Activated effector memory CD4-positive, alpha-beta T cell treated with Interleukin-2 at 50 U/mL for 16 hours (primary cell): ENCODE data around the gene CDK4.

ENCODE experiments used
- DNase-seq: peaks from one replicate; pipeline ENCODE4 v3.0.0-alpha.2; 2020

The CDK4 gene

GRCh38 chr12:57737467-57738460, 14.3 kb downstream of the CDK4 start:
- no peak for DNase-seq

- DNase-seq: no peak
Observed at GRCh38 chr12:57736741-57737466, 15.2 kb downstream of the CDK4 start.

- no peak for DNase-seq
Observed at GRCh38 chr12:57735952-57736740, 16.0 kb downstream of the CDK4 start.

DNA sequence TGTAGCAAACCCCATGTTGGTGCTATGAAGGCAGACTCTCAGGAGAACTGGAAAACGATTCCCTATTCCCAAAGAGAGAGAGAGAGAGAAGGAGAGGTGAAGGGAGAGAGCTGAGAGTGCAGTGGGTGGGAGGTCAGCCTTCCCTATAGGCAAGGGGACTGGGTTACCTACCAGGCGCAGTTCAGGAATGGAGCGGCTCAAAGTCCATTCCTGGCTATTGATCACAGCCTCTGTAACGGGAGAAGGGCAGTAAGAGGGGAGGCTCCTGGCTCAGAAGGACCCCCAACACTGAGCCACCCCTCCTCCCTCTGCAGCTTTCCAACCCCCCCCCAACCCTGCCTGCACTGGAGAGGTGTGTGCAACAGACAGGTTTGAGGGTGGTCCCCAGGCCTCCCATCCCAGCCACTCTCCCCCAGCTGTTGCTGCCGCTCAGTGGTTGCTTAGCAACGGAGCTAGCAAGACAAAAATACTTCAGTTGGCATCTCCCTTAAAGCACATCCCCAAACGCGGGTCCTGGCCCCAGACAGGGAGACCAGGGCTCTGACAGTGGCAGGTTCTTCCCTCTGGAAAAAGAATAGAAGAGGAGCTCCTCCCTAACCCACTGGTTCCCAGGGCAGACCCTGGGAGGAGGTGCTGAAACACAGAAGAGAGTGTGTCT, 16.8 kb downstream of the CDK4 start:
- DNase-seq: no peak

DNA sequence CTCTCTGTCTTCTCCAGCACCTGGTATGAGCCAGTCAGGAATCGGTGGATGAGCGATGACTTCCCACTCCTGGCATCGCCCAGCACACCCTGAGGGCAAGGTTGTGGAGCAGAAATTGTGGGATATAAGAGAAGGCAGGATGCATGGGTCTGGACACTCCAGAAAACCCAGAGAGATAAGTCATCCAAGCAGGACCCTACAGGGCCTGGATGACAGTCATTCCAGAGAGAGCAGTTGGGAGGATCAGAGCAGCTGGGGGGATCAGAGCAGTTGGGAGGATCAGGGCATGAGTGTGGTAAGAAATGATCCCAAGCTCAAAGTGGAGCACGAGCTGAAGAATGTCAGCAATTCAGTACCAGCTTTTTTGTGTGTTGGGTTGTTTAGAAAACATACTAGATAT, 17.5 kb downstream of the CDK4 start:
- no peak for DNase-seq

- no peak for DNase-seq
Observed at GRCh38 chr12:57733928-57734327, 18.2 kb downstream of the CDK4 start.

- DNase-seq: no peak
Observed at GRCh38 chr12:57732726-57733593, 19.1 kb downstream of the CDK4 start.

DNA sequence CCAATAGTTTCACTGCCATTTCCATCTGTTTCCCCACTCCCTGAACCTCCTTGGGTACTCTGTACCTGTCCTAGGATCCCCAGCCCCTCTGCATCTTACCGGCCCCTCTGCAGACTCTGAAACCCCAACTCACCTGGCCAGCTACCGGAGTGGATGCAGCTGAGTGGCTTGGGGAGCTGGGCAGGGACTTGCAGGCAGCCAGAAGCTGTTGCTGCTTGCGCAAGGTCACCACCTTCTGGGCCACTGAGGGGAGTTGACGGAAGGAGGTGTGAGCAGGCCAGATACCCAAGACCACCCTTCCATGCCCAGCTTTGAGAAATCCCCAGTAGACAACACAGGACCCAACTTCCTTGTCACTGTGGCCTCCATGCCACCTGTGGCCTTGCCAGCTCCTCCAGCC, 19.8 kb downstream of the CDK4 start:
- DNase-seq: no peak

- DNase-seq: no peak
Observed at GRCh38 chr12:57731411-57732080, 20.6 kb downstream of the CDK4 start.

DNA sequence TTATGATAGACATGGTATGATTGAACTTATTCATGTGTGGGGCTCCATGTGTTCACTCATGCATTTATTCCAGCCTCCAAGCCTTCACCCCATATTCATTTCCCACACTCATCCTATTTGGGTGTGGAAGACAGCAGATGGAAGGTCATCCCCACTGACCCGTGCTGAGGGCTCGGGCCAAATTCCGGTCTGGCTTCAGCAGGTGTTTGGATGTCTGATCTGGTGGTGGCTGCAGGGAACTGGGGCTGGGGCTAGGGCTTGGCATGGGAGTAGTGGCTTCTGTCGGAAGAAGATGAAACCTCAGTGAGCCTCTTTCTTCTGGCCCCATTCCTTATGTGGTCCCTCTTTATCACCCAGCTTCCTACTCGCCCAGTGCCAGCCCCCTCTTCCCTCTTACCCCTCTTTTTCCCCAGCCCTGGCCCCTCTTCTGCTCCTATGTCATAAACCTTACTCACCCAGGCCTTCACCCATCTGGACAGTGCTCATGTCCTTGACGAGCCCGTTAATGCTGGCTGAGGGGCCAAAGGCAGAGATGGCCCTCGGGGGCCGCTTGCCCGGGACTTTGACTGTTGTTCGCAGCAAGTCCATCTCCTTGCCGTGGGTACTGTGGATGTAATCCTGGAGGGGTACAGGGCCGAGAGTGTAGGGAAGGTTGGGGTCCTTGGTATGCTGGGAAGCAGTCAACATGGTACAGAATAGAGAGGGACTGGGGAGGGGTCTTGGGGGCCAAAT, 21.6 kb downstream of the CDK4 start:
- DNase-seq: no peak

DNA sequence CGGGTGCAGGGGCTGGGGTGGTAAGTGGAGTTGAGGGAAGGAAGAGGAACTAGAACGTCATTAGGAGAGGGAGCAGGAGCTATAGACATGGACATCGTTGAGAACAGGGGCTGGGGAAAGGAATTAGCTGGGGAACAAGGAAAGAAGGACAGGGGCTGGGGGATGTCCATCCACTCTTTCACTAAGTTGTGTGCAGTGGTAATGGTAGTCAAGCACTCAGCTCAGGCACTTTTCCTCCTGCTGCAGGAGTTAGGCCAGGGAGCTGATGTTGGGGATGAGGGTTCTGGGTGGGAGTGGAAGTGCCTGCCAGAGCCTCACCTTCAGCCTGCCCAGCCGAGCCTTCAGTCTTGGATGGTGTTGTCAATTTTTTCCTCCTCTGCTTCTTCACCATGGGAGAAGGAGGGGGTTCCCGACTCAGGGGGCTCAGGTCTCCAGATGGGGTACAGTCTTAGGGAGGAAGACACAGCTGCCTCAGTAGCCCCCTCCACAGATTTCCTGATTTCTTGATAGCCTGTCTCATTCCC, 22.7 kb downstream of the CDK4 start:
- DNase-seq: no peak

- no peak for DNase-seq
Observed at GRCh38 chr12:57727758-57728395, 24.2 kb downstream of the CDK4 start.

DNA sequence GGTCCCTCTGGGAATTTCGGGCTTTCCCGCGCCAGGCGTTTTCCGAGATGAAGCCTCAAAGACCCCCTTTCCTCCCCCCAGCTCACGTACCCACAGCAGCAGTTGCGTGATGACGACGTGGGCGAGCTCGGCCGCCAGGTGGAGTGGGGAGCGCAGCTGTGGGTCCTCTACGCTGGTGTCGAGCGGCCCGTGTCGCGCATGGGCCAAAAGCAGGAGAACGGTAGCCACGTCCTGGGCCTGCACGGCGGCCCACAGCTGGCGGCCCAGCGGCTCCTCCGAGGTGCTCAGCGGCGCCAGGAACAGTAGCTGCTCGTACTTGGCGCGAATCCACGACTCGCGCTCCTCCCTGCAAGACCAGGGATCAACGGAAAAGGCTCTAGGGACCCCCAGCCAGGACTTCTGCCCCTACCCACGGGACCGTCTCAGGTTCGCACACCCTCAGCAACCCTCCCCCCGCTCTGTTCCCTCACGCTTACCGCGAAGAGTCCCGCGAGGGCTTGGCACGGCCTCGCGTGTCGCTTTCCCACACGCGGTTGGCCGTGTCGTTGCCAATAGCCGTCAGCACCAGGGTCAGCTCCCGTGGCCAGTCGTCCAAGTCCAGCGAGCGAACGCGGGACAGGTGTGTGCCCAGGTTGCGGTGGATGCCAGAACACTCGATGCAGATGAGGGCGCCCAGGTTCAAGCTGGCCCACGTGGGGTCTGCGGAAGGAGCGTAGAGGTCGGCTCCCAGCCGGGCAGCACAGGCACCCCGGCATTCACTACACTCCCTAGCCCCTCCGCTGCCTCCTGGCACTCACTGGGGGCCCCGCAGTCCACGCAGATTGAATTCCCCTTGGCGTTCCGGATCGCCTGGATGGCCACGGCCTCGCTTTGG, 25.0 kb downstream of the CDK4 start:
- DNase-seq: no peak

GRCh38 chr12:57726151-57726883, 25.8 kb downstream of the CDK4 start:
- DNase-seq: no peak

DNA sequence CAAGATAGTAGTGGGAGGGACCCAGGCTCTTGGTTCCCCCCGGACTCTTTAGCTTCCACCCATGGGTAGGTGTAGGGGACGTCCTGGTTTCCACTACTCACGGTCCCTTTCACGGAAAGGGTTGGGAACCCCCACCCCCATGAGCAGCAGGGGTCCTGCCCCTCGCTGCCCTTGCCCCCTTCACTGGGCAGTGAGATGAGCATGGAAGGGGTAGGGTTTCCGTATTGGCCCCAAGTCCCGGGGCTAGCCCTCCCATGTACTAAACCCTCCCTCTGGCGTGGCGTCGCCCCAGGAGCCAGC, 26.3 kb downstream of the CDK4 start:
- DNase-seq: no peak

DNA sequence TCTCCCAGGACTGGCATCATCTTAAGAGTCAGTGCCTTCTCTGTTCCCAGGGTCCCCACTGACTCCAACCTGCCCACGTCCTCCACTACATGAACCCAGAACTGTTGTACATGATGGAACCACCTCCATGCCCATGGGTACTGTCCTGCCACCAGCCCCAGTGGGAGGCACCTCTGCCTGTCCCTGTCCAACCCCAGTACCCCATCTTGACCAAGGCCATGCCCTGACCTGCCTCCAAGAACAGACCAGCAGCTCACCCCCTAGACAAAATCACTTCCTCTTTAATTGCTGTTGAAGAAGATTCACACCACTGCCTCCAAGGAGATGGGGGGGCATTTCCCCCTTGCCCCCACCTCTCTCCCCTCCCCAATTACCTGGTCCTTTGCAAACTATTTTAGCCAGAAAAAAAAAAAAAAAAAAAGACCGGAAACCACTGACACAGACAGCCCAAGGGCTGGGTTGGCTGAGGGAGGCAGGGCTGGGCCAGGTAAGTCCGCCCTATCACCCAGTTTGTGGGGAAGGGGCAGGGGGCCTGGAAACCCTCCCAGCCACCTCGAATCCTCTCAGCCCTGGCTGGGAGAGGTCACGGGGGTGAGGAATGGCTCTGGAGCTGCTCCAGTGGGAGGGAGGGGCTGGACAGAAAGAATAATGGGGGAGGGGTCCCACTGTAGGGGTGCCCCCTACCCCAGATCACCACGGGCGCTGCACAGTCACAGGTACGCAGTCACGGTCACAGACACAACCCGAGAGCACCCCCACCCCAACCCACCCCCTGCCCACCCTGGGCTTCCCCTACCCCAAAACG, 27.0 kb downstream of the CDK4 start:
- DNase-seq: no peak
